Fibroblast of mammary gland (primary cell): ENCODE results near the gene SHKBP1.

Source experiments
- DNase-seq: peaks from one replicate; pipeline ENCODE4 v3.0.0-alpha.2; 2010; ENCODE audit warnings: low read depth
- H3K4me3 ChIP-seq: 2 replicates; pipeline ENCODE4 v1.5.1; 2011; ENCODE audit warnings: low read depth, mild to moderate bottlenecking, low read length, moderate library complexity; ENCODE audit not compliant: control insufficient read depth
- TF ChIP-seq, protein P1 (sequence below): conservative IDR thresholded peaks from 2 replicates; pipeline ENCODE4 v1.5.1; 2011; ENCODE audit warnings: low read depth, low read length, inconsistent platforms; ENCODE audit not compliant: control insufficient read depth, insufficient read depth

Gene SHKBP1

DNA sequence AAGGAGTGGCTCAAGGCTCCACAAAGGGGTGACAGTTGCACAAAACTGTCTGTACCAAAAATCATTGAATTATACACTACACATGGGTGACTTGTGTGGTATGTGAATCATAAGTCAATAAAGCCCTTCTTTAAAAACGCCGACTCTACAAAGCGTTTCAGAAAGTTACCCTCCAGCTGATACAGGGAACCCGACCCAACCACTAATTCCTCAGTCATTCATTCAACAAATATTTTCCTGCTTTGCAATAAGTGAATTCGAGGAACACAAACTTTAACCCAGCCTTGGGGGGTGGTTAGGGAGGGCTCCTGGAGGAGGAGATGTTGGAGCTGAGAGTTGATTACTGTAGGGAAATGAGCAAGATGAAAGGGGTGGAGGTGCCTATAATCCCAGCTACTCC, 56.5 kb downstream of the SHKBP1 start:
- TF ChIP-seq, protein P1, sequence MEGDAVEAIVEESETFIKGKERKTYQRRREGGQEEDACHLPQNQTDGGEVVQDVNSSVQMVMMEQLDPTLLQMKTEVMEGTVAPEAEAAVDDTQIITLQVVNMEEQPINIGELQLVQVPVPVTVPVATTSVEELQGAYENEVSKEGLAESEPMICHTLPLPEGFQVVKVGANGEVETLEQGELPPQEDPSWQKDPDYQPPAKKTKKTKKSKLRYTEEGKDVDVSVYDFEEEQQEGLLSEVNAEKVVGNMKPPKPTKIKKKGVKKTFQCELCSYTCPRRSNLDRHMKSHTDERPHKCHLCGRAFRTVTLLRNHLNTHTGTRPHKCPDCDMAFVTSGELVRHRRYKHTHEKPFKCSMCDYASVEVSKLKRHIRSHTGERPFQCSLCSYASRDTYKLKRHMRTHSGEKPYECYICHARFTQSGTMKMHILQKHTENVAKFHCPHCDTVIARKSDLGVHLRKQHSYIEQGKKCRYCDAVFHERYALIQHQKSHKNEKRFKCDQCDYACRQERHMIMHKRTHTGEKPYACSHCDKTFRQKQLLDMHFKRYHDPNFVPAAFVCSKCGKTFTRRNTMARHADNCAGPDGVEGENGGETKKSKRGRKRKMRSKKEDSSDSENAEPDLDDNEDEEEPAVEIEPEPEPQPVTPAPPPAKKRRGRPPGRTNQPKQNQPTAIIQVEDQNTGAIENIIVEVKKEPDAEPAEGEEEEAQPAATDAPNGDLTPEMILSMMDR = no peak
- peak; percentile 59 for DNase-seq
- no peak overlapping the region for H3K4me3 ChIP-seq

DNA sequence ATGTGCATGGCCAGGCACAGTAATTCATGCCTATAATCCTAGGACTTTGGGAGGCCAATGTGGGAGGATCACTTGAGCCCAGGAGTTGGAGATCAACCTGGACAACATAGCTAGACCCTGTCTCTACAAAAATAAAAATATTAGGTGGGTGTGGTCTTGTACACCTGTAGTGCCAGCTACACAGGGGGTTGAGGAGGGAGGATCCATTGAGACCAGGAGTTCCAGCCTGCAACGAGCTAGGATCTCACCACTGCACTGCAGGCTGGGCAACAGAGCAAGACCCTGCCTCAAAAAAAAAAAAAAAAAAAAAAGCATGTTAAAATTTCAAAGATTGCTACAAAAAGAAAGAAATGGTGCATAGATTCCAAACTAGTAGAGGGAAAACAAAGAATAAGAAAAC, 61.7 kb downstream of the SHKBP1 start:
- no peak overlapping the region for H3K4me3 ChIP-seq
- no peak for DNase-seq
- TF ChIP-seq, protein P1 = no peak

DNA sequence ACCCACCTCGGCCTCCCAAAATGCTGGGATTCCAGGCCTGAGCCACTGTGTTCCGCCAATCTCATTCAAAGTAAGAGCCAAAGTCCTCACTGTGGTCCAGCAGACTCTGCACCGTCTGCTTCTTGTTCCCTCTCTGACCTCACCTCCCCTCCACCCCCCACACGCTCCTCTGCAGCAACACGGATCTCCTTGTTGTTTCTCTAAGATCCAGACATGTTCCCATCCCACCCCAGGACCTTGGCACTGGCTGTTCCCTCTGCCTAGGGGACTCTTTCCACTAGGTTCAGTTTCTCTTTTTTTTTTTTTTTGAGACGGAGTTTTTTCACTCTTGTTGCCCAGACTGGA, 62.9 kb downstream of the SHKBP1 start:
- TF ChIP-seq, protein P1 = no peak
- H3K4me3 ChIP-seq = no peak overlapping the region
- no peak for DNase-seq

DNA sequence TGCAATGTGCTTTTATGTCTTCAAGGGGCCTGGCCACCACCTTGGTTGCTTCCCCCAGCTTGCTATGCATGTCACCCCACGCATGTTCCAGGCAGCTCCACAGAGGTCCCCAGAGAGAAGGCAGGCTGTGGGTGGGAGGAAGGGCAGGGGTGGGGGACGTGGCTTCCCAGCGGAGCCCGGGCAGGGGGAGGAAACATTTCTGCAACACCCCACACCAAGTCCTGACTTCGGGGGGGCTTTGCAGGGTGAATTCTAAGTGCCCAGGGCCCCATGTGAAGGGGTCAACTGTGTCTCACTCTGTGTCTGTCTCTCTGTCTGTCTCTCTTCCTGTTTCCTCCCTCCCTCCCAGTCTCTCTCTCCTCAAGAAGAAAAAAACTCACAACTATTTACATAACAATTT, 64.1 kb downstream of the SHKBP1 start:
- no peak for DNase-seq
- TF ChIP-seq, protein P1 = no peak
- no peak overlapping the region for H3K4me3 ChIP-seq
